Activated gamma-delta T cell (primary cell): ENCODE data around the gene RASD2.

ENCODE experiments used
- DNase-seq: peaks from one replicate; lab custom pipeline; 2025; lab: John Stamatoyannopoulos, UW

The RASD2 gene

GRCh38 chr22:35582861-35583670, 42.4 kb downstream of the RASD2 start:
- DNase-seq = no peak

- no peak for DNase-seq
Observed at GRCh38 chr22:35586771-35587170, 46.1 kb downstream of the RASD2 start.

GRCh38 chr22:35587447-35587870, 46.8 kb downstream of the RASD2 start:
- DNase-seq = no peak

- DNase-seq = no peak
Observed at GRCh38 chr22:35587896-35588295, 47.3 kb downstream of the RASD2 start.

GRCh38 chr22:35589071-35589755, 48.6 kb downstream of the RASD2 start:
- no peak for DNase-seq

- no peak for DNase-seq
Observed at GRCh38 chr22:35589756-35590093, 49.1 kb downstream of the RASD2 start.

GRCh38 chr22:35590634-35591295, 50.1 kb downstream of the RASD2 start:
- DNase-seq = no peak

DNA sequence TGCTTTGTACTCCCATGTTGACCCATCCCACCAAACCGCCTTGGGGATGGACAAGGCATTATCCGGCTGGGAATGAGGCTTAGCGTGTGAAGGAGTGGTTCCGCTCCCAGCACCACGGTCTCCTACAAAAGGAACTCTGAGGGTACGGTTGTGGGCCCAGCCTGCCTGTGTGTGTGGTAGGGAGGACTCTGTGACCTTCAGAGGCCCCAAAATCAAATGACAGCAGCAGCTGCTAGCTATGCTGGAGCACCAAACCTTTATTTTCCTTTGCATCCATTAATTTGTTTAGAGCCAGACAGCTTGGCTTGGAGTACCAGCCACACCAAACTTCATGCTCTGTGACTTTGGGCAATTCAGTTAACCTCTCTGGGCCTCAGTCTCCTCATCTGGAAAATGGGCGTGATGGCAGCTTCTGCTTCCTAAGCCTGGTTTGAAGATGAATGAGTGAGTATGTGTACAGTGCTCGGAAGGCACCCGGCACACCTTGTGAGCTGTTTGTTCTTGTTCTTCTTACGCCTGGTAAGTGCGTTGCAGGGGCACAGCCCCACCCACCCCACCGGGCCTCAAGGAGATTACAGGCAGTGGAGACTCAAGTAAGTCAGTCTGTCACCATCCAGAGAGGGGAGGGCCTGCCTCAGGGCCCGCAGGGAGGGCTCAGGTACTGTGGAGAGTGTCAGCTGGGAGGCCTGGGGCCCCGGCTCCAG, 51.2 kb downstream of the RASD2 start:
- no peak for DNase-seq

GRCh38 chr22:35592418-35592967, 51.9 kb downstream of the RASD2 start:
- no peak for DNase-seq

- DNase-seq = no peak
Observed at GRCh38 chr22:35593071-35593890, 52.6 kb downstream of the RASD2 start.

DNA sequence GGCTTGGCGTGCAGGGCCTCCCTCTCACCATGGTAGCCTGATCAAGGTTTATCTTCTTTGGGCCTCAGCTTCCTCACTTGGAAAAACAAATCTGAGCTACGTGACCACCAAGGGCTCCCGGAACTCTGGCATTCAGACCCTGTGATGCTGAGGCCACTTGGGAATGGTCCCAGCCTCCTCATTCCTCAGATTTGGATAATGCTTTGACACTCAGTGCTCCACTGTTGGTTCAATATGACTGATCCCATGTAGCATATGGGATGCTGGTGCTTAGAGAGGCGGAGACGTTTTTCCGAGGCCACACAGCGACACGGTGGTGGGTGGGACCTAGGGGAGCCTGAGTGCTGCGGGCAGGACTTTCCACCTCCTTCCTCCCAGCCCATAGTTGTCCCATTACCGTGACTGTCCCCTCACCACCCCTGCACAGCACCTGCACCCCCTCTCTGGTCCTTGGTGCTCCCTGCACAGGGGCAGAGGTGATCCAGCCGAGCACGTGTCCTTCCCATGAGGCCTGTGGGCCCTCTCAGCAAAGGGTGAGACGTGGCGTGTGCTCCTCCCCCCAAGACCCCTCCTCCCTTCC, 53.4 kb downstream of the RASD2 start:
- no peak for DNase-seq

- no peak for DNase-seq
Observed at GRCh38 chr22:35594686-35595085, 54.1 kb downstream of the RASD2 start.

DNA sequence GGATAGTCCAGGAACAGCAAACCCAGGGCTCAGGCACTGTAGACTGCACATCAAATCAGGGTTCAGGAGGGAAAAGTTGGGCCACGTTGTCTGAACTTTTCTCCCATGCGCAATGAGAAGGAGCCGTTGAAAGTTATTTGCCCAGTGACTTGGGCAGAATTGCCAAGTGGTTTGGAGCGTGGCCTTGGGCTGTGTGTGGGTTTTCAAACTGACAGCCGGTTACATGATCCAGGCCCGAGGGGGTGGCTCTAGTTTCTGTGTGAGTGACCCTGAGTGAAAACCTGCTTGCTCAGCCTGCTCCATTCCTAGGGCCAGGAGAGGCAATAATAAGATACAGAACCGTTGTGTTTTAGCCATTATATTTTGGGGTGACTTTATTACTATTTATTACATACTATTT, 56.2 kb downstream of the RASD2 start:
- no peak for DNase-seq

DNA sequence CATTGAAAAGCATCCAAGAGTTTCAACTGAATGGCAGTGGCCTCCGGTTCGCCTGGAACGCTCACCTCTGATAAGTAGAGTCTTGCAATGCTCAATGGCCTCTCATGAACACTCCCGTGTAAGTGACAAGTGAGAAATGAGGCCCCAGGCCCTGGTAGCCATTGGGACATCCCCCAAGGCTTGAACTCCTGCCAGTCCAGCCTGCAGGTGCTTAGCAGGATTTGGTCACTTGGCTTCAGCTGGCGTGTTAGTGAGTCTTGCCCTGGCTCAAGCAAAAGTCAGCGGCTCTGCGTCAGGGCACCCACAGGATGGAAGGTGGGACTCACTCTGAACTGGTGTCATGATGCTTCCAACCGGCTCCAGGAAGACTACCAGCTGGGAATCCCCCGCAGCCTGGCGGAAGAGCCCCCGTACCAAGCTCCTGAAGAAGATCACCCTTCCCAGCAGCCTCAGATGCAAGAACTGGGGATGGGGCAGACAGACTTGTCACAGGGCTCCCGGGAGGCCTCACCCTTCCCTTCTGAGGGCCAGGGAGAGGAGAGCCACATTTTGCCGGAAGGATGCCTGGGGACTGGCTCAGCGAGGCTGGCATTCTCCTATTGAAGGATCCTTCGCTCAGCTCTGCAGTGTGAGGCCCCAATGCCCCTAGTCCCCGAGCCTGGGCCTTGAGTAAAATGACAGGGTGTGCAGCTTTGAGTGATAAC, 57.2 kb downstream of the RASD2 start:
- no peak for DNase-seq

GRCh38 chr22:35598396-35598710, 57.7 kb downstream of the RASD2 start:
- no peak for DNase-seq

DNA sequence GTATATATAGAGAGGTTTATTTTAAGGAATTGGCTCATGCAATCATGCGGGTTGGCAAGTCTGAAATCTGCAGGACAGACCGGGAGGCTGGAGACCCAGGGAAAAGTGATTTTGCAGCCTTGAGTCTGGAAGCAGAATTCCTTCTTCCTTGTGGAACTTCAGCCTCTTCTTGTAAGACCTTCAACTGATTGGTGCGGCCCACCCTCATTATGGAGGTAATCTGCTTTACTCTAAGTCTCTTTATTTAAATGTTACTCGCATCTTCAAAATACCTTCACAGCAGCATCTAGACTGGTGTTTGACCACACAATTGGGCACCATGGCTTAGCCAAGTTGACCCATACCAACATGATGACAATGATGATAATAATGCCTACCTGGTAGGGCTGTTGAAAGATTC, 58.7 kb downstream of the RASD2 start:
- DNase-seq = no peak

DNA sequence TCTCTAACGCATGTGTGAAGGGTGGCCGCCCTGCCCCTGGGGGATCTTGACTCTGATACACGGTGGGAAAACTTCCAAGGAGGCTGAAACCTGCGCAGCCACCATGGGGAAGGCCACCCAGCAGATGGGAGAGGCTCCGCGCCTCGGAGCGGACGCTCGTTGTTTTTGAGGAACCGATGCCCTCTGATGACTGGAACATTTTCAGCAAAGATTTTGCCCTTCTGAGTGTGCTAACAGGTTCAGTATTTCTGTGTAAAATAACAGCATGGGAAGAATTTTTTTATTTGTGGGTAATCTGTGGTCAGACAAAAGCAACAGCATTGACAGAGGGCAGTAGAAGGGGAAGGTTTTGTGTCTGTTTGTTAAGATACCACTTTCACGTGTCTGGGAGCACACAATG, 59.8 kb downstream of the RASD2 start:
- no peak for DNase-seq

GRCh38 chr22:35601013-35601580, 60.5 kb downstream of the RASD2 start:
- no peak for DNase-seq

- no peak for DNase-seq
Observed at GRCh38 chr22:35601743-35602615, 61.3 kb downstream of the RASD2 start.
